ENCODE data around the gene MT1E. TPM values are rescaled to one million over a fixed set of nuclear protein-coding genes. Genes with fewer than 3 reads are reported as not detected.

The MT1E gene
- total and polyA plus RNA-seq, 2 of the 13 experiments (the other 11 are each of a cell fraction or from before 2014, with no cell fraction given): 110 to 1,072 TPM

GRCh38 chr16:56657555-56658326 is 32.2 kb downstream of the MT1E start, which contains the start of gene MT1F (continued):
- TF ChIP-seq GFI1 (CRISPR knock-in tag; IDR thresholded peaks at IDR 0.05; ENCODE audit: borderline replicate concordance) (peak; percentile 52), RXRA (CRISPR knock-in tag; IDR thresholded peaks at IDR 0.05) (0 out of 2 replicates have a peak, but pooled peaks have one; percentile 59), POLR2AphosphoS5 (IDR thresholded peaks at IDR 0.05; ENCODE audit: low read depth, low read length) (0 out of 2 replicates have a peak, but pooled peaks have one; percentile 25), ATF2 (CRISPR knock-in tag; IDR thresholded peaks at IDR 0.05) (peak; percentile 15; the same call in 1 of the 2 replicates), TRAFD1 (CRISPR knock-in tag; IDR thresholded peaks at IDR 0.05; ENCODE audit: borderline replicate concordance) (no peak), SUZ12 (IDR thresholded peaks at IDR 0.05; ENCODE audit: low read depth, low read length) (no peak), ZNF605 (CRISPR knock-in tag; IDR thresholded peaks at IDR 0.05) (peak; percentile 36; the same call in 1 of the 2 replicates), ZNF768 (CRISPR knock-in tag; IDR thresholded peaks at IDR 0.05) (peak; percentile 51), TRIM24 (CRISPR knock-in tag; IDR thresholded peaks at IDR 0.05) (peak; percentile 31; the same call in 1 of the 2 replicates), TFDP1 (CRISPR knock-in tag; IDR thresholded peaks at IDR 0.05; ENCODE audit: borderline replicate concordance) (0 out of 2 replicates have a peak, but pooled peaks have one; percentile 89), ZNF382 (CRISPR knock-in tag; IDR thresholded peaks at IDR 0.05; ENCODE audit: borderline replicate concordance) (no peak), HDAC1 (CRISPR knock-in tag; IDR thresholded peaks at IDR 0.05) (peak; percentile 55), HIVEP1 (CRISPR knock-in tag; IDR thresholded peaks at IDR 0.05) (peak; percentile 73; the same call in 1 of the 2 replicates), GABPA (IDR thresholded peaks at IDR 0.05; ENCODE audit: low read depth, low read length) (no peak), GABPA (CRISPR knock-in tag; IDR thresholded peaks at IDR 0.05; ENCODE audit: low read depth) (0 out of 2 replicates have a peak, but pooled peaks have one; percentile 36), SIX1 (CRISPR knock-in tag; IDR thresholded peaks at IDR 0.05; ENCODE audit: borderline replicate concordance) (no peak), HOXA5 (CRISPR knock-in tag; IDR thresholded peaks at IDR 0.05) (no peak), XRCC5 (optimal IDR thresholded peaks at IDR 0.05; ENCODE audit: low read length) (peak; percentile 62), ZNF547 (CRISPR knock-in tag; IDR thresholded peaks at IDR 0.05) (peak; percentile 50; the same call in 1 of the 2 replicates), ZNF570 (CRISPR knock-in tag; IDR thresholded peaks at IDR 0.05; ENCODE audit: borderline replicate concordance) (no peak), ATM (IDR thresholded peaks at IDR 0.05; ENCODE audit: borderline replicate concordance) (no peak)
- TF ChIP-seq, protein P1, sequence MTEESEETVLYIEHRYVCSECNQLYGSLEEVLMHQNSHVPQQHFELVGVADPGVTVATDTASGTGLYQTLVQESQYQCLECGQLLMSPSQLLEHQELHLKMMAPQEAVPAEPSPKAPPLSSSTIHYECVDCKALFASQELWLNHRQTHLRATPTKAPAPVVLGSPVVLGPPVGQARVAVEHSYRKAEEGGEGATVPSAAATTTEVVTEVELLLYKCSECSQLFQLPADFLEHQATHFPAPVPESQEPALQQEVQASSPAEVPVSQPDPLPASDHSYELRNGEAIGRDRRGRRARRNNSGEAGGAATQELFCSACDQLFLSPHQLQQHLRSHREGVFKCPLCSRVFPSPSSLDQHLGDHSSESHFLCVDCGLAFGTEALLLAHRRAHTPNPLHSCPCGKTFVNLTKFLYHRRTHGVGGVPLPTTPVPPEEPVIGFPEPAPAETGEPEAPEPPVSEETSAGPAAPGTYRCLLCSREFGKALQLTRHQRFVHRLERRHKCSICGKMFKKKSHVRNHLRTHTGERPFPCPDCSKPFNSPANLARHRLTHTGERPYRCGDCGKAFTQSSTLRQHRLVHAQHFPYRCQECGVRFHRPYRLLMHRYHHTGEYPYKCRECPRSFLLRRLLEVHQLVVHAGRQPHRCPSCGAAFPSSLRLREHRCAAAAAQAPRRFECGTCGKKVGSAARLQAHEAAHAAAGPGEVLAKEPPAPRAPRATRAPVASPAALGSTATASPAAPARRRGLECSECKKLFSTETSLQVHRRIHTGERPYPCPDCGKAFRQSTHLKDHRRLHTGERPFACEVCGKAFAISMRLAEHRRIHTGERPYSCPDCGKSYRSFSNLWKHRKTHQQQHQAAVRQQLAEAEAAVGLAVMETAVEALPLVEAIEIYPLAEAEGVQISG (CRISPR knock-in tag; IDR thresholded peaks at IDR 0.05): peak; percentile 68

All from HepG2 (cell line).